CD4-positive, alpha-beta T cell treated with Interleukin-17A for 1 hour (primary cell): ENCODE results near the gene GCH1.
"Not testable (repeated sequence)": the region's sequence is repeated elsewhere in the genome, so short reads cannot be mapped to it uniquely, and the experiment has no call there.

Experiments
- DNase-seq: peaks from one replicate; pipeline ENCODE4 v3.0.0-alpha.2; 2020

Gene GCH1

GRCh38 chr14:54906075-54906474, 3.4 kb upstream of the GCH1 start:
- DNase-seq = no peak

- DNase-seq = peak; percentile 84
These were observed 494 bp downstream of the GCH1 start for GRCh38 chr14:54902143-54902520.

- peak; percentile 25 for DNase-seq
These were observed 1.1 kb downstream of the GCH1 start for GRCh38 chr14:54901380-54902142.

- no peak for DNase-seq
These were observed 3.1 kb downstream of the GCH1 start for GRCh38 chr14:54899573-54899972.

- DNase-seq = not testable (repeated sequence)
These were observed 4.6 kb downstream of the GCH1 start for GRCh38 chr14:54897809-54898555.

GRCh38 chr14:54895683-54896082, 6.9 kb downstream of the GCH1 start:
- DNase-seq = no peak

- no peak for DNase-seq
These were observed 7.6 kb downstream of the GCH1 start for GRCh38 chr14:54894995-54895394.

GRCh38 chr14:54893151-54893760, 9.4 kb downstream of the GCH1 start:
- DNase-seq = peak; percentile 63

GRCh38 chr14:54891471-54892245, 11.0 kb downstream of the GCH1 start:
- DNase-seq = no peak

- DNase-seq = no peak
These were observed 11.8 kb downstream of the GCH1 start for GRCh38 chr14:54890788-54891187.

- no peak for DNase-seq
These were observed 12.7 kb downstream of the GCH1 start for GRCh38 chr14:54889919-54890318.

- DNase-seq = no peak
These were observed 20.1 kb downstream of the GCH1 start for GRCh38 chr14:54882521-54882920.

GRCh38 chr14:54881761-54882401, 20.7 kb downstream of the GCH1 start:
- peak; percentile 52 for DNase-seq

- DNase-seq = peak; percentile 60
These were observed 21.3 kb downstream of the GCH1 start for GRCh38 chr14:54881235-54881760.

GRCh38 chr14:54877703-54878021, 25.0 kb downstream of the GCH1 start:
- DNase-seq = no peak

GRCh38 chr14:54877015-54877702, 25.5 kb downstream of the GCH1 start:
- DNase-seq = no peak

GRCh38 chr14:54875648-54876047, 27.0 kb downstream of the GCH1 start:
- not testable (repeated sequence) for DNase-seq

GRCh38 chr14:54870154-54871090, 32.2 kb downstream of the GCH1 start:
- not testable (repeated sequence) for DNase-seq

GRCh38 chr14:54867011-54867410, 35.6 kb downstream of the GCH1 start:
- DNase-seq = no peak

- DNase-seq = no peak
These were observed 36.0 kb downstream of the GCH1 start for GRCh38 chr14:54866588-54866987.

- DNase-seq = no peak
These were observed 38.1 kb downstream of the GCH1 start for GRCh38 chr14:54864526-54864925.
